ENCODE results near the gene RFPL3.

- TF ChIP-seq POLR2A (IDR thresholded peaks at IDR 0.05; ENCODE audit: extremely low read depth, insufficient read length) (no peak), CTCF (IDR thresholded peaks at IDR 0.05; ENCODE audit: low read depth, low read length) (no peak), MYC (IDR thresholded peaks at IDR 0.05; ENCODE audit: low read depth, low read length) (no peak), MAX (IDR thresholded peaks at IDR 0.05; ENCODE audit: low read depth, low read length) (no peak)
These were observed 31.0 kb upstream of the RFPL3 start for GRCh38 chr22:32326647-32327046.
